KBM-7 (cell line): ENCODE measurements around the gene KRTAP4-16.
"Not testable (repeated sequence)": the region's sequence is repeated elsewhere in the genome, so short reads cannot be mapped to it uniquely, and the experiment has no call there.

Experiments used
- DNase-seq: peaks from one replicate; pipeline ENCODE4 v3.0.0-alpha.2; 2015
- in situ Hi-C: fragments of 300-500 bp; cut with MboI; formaldehyde crosslinking; loops from 2 replicates; pipeline ENCODE4 v1.14.3; 2020; ENCODE audit warnings: low sequenced_read_pairs, low pct_unique_long_range_greater_than_20kb, mixed read lengths

Gene KRTAP4-16

GRCh38 chr17:41084100-41084856, 17.7 kb downstream of the KRTAP4-16 start, which contains the start of gene KRTAP4-7:
Gene KRTAP4-7 (plus strand): TSS chr17:41084150. CDS start chr17:41084207, 57 bp downstream.
- in situ Hi-C loops, result not testable (repeated sequence)

GRCh38 chr17:41083427-41083826, 18.6 kb downstream of the KRTAP4-16 start:
- DNase-seq, in situ Hi-C loops: not testable (repeated sequence)

More at GRCh38 chr17:41084100-41084856, 17.7 kb downstream of the KRTAP4-16 start, which contains the start of gene KRTAP4-7:
- not testable (repeated sequence) for DNase-seq

GRCh38 chr17:41082626-41083025, 19.4 kb downstream of the KRTAP4-16 start:
- in situ Hi-C loops, result no loop called here
- no peak for DNase-seq

- in situ Hi-C loops, result no loop called here
- DNase-seq, result no peak
These were observed 25.2 kb downstream of the KRTAP4-16 start for GRCh38 chr17:41076788-41077187.

GRCh38 chr17:41073676-41074075, 28.3 kb downstream of the KRTAP4-16 start:
- no peak for DNase-seq
- in situ Hi-C loops, result no loop called here

- in situ Hi-C loops, result no loop called here
- DNase-seq, result no peak
These were observed 30.2 kb downstream of the KRTAP4-16 start for GRCh38 chr17:41071606-41072360.

GRCh38 chr17:41069031-41069430, 33.0 kb downstream of the KRTAP4-16 start:
- in situ Hi-C loops, result no loop called here

GRCh38 chr17:41067281-41067680, 34.7 kb downstream of the KRTAP4-16 start:
- in situ Hi-C loops, result no loop called here
- no peak for DNase-seq

More at GRCh38 chr17:41069031-41069430, 33.0 kb downstream of the KRTAP4-16 start:
- DNase-seq, result peak; percentile 16

GRCh38 chr17:41065829-41066624, 36.0 kb downstream of the KRTAP4-16 start, which contains the start of gene KRTAP2-4:
Gene KRTAP2-4 (minus strand): TSS chr17:41065879. CDS start chr17:41065845, 34 bp downstream.
- in situ Hi-C loops, result no loop called here
- no peak for DNase-seq

- in situ Hi-C loops, result not testable (repeated sequence)
These were observed 36.9 kb downstream of the KRTAP4-16 start for GRCh38 chr17:41065016-41065689.

GRCh38 chr17:41064301-41064700, 37.7 kb downstream of the KRTAP4-16 start:
- no peak for DNase-seq
- in situ Hi-C loops, result no loop called here

More at GRCh38 chr17:41065016-41065689, 36.9 kb downstream of the KRTAP4-16 start:
- not testable (repeated sequence) for DNase-seq

- in situ Hi-C loops, result no loop called here
- no peak for DNase-seq
These were observed 38.6 kb downstream of the KRTAP4-16 start for GRCh38 chr17:41063449-41063848.

GRCh38 chr17:41061964-41062363, 40.0 kb downstream of the KRTAP4-16 start:
- in situ Hi-C loops, result no loop called here
- DNase-seq, result no peak

GRCh38 chr17:41060052-41060604, 41.9 kb downstream of the KRTAP4-16 start, which contains the start of gene KRTAP2-3:
Gene KRTAP2-3 (minus strand): TSS chr17:41060114. CDS start chr17:41060050, 64 bp downstream.
- in situ Hi-C loops, result no loop called here
- DNase-seq, result no peak

GRCh38 chr17:41059276-41060051, 42.5 kb downstream of the KRTAP4-16 start:
- in situ Hi-C loops, DNase-seq: not testable (repeated sequence)

- in situ Hi-C loops, result no loop called here
- DNase-seq, result no peak
These were observed 43.3 kb downstream of the KRTAP4-16 start for GRCh38 chr17:41058741-41059140.

- in situ Hi-C loops, result no loop called here
These were observed 44.5 kb downstream of the KRTAP4-16 start for GRCh38 chr17:41057547-41057946.

More at GRCh38 chr17:41057547-41057946, 44.5 kb downstream of the KRTAP4-16 start:
- DNase-seq, result no peak
